ENCODE data around the gene AR. TPM values are rescaled to one million over a fixed set of nuclear protein-coding genes. Genes with fewer than 3 reads are reported as not detected.

AR gene
- total RNA-seq, 1 donor from 2014 or later: 6.3 TPM

DNA sequence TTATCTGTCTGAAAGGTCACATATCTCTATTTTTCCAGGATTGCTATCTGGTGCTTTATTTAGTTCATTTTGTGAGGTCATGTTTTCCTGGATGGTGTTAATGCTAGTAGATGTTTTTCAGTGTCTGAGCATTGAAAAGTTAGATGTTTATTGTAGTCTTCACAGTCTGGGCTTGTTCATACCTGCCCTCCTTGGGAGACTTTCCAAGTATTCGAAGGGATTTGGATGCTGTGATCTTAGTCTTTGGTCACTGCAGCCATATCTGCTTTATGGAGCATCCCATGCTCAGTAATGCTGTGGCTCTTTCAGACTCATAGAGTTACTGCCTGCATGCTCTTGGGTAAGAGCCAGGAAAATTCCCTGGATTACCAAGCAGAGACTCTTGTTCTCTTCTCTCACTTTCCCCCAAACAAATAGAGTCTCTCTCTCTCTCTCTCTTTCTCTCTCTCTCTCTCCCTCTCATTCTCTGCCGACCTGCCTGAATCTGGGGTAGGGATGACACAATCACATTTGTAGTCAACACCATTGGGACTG, 130.0 kb downstream of the AR start:
- peaks cover 6% of the 10 kb centered on the region for H3K9me3 Mint-ChIP-seq
- no peak overlapping the region for H3K27ac Mint-ChIP-seq (ENCODE audit: unreplicated experiment)
- TF ChIP-seq, protein P1, sequence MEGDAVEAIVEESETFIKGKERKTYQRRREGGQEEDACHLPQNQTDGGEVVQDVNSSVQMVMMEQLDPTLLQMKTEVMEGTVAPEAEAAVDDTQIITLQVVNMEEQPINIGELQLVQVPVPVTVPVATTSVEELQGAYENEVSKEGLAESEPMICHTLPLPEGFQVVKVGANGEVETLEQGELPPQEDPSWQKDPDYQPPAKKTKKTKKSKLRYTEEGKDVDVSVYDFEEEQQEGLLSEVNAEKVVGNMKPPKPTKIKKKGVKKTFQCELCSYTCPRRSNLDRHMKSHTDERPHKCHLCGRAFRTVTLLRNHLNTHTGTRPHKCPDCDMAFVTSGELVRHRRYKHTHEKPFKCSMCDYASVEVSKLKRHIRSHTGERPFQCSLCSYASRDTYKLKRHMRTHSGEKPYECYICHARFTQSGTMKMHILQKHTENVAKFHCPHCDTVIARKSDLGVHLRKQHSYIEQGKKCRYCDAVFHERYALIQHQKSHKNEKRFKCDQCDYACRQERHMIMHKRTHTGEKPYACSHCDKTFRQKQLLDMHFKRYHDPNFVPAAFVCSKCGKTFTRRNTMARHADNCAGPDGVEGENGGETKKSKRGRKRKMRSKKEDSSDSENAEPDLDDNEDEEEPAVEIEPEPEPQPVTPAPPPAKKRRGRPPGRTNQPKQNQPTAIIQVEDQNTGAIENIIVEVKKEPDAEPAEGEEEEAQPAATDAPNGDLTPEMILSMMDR (conservative IDR thresholded peaks at IDR 0.05): no peak
- no peaks in the 10 kb centered on the region for H3K4me1 Mint-ChIP-seq
- no peak for DNase-seq (ENCODE audit: low read depth, low spot score)
- H3K4me3 Mint-ChIP-seq: no peak overlapping the region
- no peaks in the 10 kb centered on the region for H3K36me3 Mint-ChIP-seq (ENCODE audit: low read depth)
- H3K27me3 Mint-ChIP-seq (ENCODE audit: low read depth): no peaks in the 10 kb centered on the region

DNA sequence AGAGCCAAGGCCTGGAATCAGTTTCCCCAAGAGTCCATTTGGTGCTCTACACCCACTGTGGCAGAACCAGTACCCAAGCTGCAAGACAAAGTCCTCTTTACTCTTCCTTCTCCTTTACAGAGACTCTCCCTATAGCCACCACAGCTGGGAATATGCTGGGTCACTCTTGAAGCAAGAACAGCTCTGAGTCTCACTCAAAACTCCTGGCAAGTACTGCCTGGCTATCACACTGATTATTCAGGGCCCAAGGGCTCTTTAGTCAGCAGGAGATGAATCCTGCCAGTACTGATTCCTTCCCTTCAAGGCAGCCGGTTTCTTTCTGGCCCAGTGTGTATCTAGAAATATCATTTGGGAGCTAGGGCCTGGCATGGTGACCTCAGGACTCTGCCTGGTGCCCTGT, 130.9 kb downstream of the AR start:
- H3K4me1 Mint-ChIP-seq: no peaks in the 10 kb centered on the region

DNA sequence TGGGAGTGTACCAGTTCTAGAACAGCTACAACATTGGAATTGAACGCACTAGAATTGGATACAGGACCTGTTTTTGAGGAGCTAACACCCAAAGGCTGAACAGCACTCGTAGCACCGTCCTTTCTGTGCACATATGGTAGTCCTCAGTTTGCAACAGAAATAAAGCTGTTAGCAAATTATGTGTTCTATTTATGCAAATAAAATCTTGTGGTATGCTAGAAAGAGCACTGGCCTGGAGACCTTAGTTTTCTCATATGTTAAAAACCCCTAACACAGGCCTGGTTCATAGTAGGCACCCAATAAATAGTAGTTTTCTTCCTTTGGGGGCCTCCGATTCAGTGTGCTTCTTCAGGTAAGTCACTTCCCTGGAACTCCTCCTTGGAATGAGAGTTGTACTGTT, 140.3 kb downstream of the AR start:
- H3K27ac Mint-ChIP-seq (ENCODE audit: unreplicated experiment): no peak overlapping the region
- DNase-seq (ENCODE audit: low read depth, low spot score): no peak
- TF ChIP-seq, protein P1 (conservative IDR thresholded peaks at IDR 0.05): no peak
- H3K36me3 Mint-ChIP-seq (ENCODE audit: low read depth): peaks cover 15% of the 10 kb centered on the region
- H3K4me3 Mint-ChIP-seq: no peak overlapping the region
- H3K4me1 Mint-ChIP-seq: no peaks in the 10 kb centered on the region
- no peaks in the 10 kb centered on the region for H3K27me3 Mint-ChIP-seq (ENCODE audit: low read depth)
- H3K9me3 Mint-ChIP-seq: peaks cover 5% of the 10 kb centered on the region

More for the DNA sequence above, 130.9 kb downstream of the AR start:
- H3K9me3 Mint-ChIP-seq: peaks cover 6% of the 10 kb centered on the region
- TF ChIP-seq, protein P1 (conservative IDR thresholded peaks at IDR 0.05): no peak
- no peak for DNase-seq (ENCODE audit: low read depth, low spot score)
- H3K27me3 Mint-ChIP-seq (ENCODE audit: low read depth): no peaks in the 10 kb centered on the region
- H3K27ac Mint-ChIP-seq (ENCODE audit: unreplicated experiment): no peak overlapping the region
- no peak overlapping the region for H3K4me3 Mint-ChIP-seq
- H3K36me3 Mint-ChIP-seq (ENCODE audit: low read depth): no peaks in the 10 kb centered on the region

DNA sequence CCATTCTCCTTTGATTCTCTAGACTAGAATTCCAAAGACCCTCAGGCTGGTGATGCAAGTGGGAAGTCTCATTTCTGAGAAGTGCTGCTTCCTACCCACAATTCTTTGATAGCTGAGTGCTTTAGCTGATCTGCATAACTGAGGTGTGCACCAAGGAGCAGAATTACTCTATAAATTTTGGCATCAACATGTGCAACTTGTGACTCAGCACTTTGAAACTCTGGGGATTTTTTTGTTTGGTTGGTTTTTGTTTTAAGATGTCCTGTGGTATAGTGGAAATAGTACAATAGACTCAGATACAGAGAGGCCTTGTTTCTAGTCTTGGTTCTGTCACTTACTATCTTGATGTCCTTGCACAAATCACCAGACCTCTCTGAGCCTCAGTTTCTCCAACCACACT, 148.4 kb downstream of the AR start:
- DNase-seq (ENCODE audit: low read depth, low spot score): no peak
- Mint-ChIP-seq H3K4me1 (no peaks in the 10 kb centered on the region), H3K36me3 (ENCODE audit: low read depth) (peaks cover 9% of the 10 kb centered on the region), H3K9me3 (peaks cover 12% of the 10 kb centered on the region), H3K27me3 (ENCODE audit: low read depth) (no peaks in the 10 kb centered on the region), H3K4me3 (no peak overlapping the region), H3K27ac (ENCODE audit: unreplicated experiment) (no peak overlapping the region)
- TF ChIP-seq, protein P1 (conservative IDR thresholded peaks at IDR 0.05): no peak

DNA sequence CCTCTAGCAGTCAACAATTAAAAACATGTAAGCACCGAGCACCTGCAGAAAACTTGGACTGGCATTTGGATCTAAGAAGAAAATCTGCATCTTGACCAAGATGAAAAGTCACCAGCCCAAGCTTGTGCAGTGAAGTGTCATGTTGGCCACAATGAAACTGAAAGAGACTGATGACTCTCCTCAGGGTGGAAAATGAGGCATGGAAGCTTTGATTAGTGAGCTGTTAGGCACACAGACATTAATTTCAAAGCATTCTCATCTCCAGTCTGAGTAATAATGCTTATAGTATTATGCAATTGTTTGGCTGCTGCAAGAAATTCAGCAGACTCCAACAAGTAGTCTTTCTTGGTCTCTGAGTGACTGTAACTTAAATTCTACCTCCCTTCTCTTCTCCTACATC, 150.1 kb downstream of the AR start:
- TF ChIP-seq, protein P1 (conservative IDR thresholded peaks at IDR 0.05): no peak
- Mint-ChIP-seq H3K9me3 (peaks cover 15% of the 10 kb centered on the region), H3K4me3 (no peak overlapping the region), H3K4me1 (no peaks in the 10 kb centered on the region), H3K27me3 (ENCODE audit: low read depth) (no peaks in the 10 kb centered on the region), H3K27ac (ENCODE audit: unreplicated experiment) (no peak overlapping the region), H3K36me3 (ENCODE audit: low read depth) (peaks cover 4% of the 10 kb centered on the region)
- DNase-seq (ENCODE audit: low read depth, low spot score): no peak

Data from neural crest cell (in vitro differentiated cells).